Neuron (in vitro differentiated cells): ENCODE results near the gene KRTAP10-12.

ENCODE experiments used
- H2AFZ ChIP-seq: one replicate; pipeline ENCODE4 v1.6.1; 2013; ENCODE audit warnings: low read depth, mild to moderate bottlenecking, inconsistent platforms, low read length, moderate library complexity
- H3K27me3 ChIP-seq: one replicate; pipeline ENCODE4 v1.6.1; 2013; ENCODE audit warnings: low read length; ENCODE audit not compliant: insufficient read depth
- H3K36me3 ChIP-seq: one replicate; pipeline ENCODE4 v1.6.1; 2013; ENCODE audit warnings: low read length; ENCODE audit not compliant: insufficient read depth
- H3K4me1 ChIP-seq: one replicate; pipeline ENCODE4 v1.6.1; 2013; ENCODE audit warnings: low read length; ENCODE audit not compliant: insufficient read depth
- H3K4me3 ChIP-seq: 2 replicates; pipeline ENCODE4 v1.5.1; 2013; ENCODE audit warnings: mild to moderate bottlenecking, low read length, moderate library complexity
- H3K9me3 ChIP-seq: one replicate; pipeline ENCODE4 v1.6.1; 2013; ENCODE audit warnings: low read length

Gene KRTAP10-12

DNA sequence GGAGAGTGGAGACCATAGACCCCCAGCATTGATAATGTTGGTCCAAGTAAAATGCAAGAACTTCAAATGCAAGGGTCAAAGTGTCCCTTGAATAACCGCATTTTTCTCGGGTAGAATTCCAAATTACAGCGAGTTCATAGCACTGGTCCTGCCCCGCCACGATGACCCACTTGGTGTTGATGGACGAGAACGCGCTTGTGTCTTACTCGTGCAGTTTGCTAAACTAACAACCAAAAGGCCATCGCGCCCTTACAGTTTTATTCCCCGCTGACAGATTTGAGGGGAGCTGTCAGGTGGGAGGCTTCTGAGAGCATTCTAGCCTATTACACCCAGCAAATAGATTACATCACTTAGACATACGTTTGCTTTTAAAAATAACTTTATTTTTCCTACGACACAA, 31.7 kb downstream of the KRTAP10-12 start:
- peaks cover 5% of the 10 kb centered on the region for H3K9me3 ChIP-seq
- no peak overlapping the region for H3K4me3 ChIP-seq
- no peaks in the 10 kb centered on the region for H3K4me1 ChIP-seq
- peaks cover 25% of the 10 kb centered on the region for H3K27me3 ChIP-seq
- no peak overlapping the region for H2AFZ ChIP-seq
- H3K36me3 ChIP-seq, result no peaks in the 10 kb centered on the region

DNA sequence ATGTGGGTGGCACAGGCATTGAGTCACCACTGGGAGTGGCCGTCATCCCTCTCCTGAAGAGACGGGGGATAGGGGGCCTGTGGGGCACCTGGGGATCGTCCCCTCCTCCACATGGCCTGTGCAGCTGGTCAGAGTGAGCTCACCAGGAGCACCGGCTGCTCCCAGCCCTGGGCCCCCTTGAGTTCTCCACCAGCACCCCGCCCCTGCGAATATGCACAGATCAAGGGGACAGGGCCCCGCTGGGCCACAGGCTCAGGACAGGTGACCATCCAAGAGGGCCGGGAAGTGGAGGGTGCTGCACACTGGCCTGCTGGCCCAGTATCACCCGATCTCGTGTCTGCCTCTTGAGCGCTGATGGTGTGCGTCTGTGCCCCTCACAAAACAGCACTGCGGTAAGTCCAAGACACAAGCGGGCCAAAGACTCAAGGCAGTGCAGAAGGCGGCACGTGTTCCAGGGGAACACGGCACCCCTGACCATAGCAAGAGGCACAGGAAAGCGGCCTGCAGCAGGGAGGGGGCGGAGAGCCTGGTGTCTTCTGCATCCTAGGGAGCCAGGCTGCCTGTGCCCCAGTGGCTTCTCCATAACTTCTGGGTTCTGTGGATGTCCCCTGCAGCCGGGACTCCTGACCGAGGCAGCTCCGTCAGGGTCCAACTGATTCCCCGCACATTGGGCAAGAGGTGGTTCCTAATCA, 32.5 kb downstream of the KRTAP10-12 start:
- no peaks in the 10 kb centered on the region for H3K9me3 ChIP-seq
- no peak overlapping the region for H3K4me3 ChIP-seq
- H2AFZ ChIP-seq, result no peak overlapping the region
- no peaks in the 10 kb centered on the region for H3K4me1 ChIP-seq
- H3K36me3 ChIP-seq, result no peaks in the 10 kb centered on the region
- H3K27me3 ChIP-seq, result peaks cover 30% of the 10 kb centered on the region

DNA sequence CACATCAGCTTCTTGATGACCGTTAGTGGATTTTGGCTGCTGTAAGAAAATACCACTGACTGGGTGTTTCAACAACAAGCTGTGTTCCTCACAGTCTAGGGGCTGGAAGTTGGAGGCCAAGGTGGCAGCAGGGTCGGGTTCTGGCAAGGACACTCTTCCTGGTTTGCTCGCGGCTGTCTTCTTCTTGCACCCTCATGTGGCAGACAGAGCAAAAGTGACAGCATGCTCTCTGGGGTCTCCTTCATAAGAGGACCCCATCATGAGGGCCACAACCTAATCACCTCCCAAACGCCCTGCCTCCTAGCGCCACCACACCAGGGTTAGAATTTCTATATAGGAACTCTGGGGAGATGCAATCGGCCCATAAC, 33.0 kb downstream of the KRTAP10-12 start:
- no peaks in the 10 kb centered on the region for H3K9me3 ChIP-seq
- H3K27me3 ChIP-seq, result peaks cover 30% of the 10 kb centered on the region
- H3K36me3 ChIP-seq, result no peaks in the 10 kb centered on the region
- H3K4me1 ChIP-seq, result no peaks in the 10 kb centered on the region
- no peak overlapping the region for H2AFZ ChIP-seq
- H3K4me3 ChIP-seq, result no peak overlapping the region

DNA sequence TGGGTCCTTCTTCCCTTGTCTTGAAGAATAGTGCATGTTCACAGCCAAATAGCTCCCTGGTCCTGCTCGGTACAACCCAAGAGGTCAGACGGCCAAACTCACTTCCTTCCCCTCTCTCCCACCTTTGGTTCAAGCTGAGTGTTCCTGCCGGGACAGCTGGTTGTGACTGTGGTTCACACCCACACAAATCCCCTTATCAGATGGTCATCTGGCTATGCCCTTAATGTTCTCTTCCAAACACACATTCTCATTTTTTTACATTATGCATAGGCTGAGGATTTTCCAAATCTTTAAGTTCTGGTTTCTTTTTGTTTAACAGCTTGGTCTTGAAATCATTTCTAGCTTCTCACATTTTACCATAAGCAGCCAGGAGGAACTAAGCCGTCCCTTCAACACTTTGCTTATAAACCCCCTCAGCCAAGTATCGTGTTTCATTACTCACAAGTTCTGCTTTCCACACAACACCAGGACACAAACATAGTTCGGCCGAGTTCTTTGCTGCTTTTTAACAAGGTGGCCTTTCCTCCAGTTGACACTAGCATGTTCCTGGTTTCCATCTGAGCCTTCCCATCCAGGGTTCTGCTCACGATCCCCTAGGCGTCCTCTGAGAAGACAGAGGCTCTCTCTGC, 34.1 kb downstream of the KRTAP10-12 start:
- H3K4me1 ChIP-seq, result no peaks in the 10 kb centered on the region
- no peaks in the 10 kb centered on the region for H3K36me3 ChIP-seq
- H2AFZ ChIP-seq, result no peak overlapping the region
- no peak overlapping the region for H3K4me3 ChIP-seq
- peaks cover 35% of the 10 kb centered on the region for H3K27me3 ChIP-seq
- H3K9me3 ChIP-seq, result no peaks in the 10 kb centered on the region

DNA sequence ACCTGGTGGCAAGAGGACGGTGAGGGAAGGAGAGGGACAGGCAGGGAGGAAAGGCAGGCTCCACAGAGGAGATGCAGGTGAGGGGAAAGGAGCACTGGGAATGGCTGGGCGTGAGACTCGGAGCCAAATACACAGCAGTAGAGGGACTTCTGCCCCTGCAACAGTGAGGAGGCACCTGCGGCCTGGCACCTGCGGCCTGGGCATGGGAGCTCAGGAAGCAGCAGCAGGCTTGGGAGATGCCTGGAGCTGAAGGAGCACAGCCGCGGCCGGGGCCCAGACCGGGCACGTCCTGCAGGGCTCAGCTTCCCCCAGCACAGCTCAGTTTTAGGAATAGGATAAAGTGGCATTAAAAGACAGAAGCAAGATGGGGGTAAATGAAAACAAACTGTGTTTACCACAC, 35.3 kb downstream of the KRTAP10-12 start:
- Histone ChIP-seq H3K27me3 (peaks cover 40% of the 10 kb centered on the region), H3K4me1 (no peaks in the 10 kb centered on the region), H3K9me3 (no peaks in the 10 kb centered on the region), H3K4me3 (no peak overlapping the region), H2AFZ (no peak overlapping the region), H3K36me3 (no peaks in the 10 kb centered on the region)

DNA sequence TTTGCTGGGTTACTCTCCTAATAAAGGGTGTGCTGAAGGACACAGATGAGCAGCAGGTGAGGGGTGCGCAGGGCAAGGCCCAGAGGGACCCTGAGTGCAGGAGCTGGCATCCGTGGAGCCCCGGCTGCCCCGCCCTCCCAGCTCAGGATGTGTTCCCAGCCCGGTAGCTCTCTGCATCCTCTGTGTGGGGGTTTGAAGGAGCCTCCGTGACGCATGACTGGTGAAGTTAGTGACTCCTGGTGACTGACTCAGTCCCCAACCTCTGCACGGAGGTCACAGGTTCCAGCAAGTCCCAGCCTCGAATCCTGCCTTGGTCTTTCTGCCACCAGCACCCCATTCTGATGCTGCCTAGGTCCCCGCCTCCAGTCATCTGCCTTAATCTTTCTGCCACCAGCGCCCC, 36.0 kb downstream of the KRTAP10-12 start:
- H3K27me3 ChIP-seq, result peaks cover 46% of the 10 kb centered on the region
- H3K9me3 ChIP-seq, result no peaks in the 10 kb centered on the region
- H2AFZ ChIP-seq, result no peak overlapping the region
- no peaks in the 10 kb centered on the region for H3K36me3 ChIP-seq
- no peak overlapping the region for H3K4me3 ChIP-seq
- no peaks in the 10 kb centered on the region for H3K4me1 ChIP-seq

DNA sequence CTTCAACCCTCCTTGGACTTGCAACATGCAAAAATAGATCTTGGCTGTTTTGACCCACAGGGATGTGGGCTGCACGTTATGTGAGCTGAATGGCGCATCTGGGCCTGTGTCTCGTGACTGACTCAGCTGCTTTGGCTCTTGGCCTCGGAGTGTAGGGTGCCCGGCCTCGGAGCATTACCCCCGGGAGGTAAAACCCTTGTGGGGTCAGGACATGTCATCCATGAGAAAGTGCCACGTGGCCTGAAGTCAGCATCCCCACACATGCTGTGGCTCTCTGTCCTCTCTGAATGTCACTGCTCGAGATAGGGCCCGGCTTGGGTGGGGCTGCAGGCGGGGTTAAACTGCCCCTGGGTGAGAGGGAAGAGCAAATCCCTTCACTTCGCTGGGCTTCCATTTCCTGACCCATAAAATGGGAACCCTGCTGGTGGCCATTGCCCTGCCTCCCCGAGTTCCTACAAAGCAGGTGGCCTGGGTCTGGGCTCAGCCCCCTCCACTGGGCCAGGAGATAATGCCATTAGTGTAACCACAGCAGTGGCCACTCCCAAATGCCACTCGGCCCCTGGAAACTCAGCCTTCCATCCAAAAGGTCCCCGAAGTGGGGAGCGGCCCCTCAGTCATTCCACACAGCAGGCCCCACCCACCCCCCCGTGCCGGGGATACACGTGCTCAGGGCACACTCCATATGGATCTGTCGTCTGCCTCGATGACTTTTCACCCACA, 37.2 kb downstream of the KRTAP10-12 start:
- no peak overlapping the region for H2AFZ ChIP-seq
- H3K27me3 ChIP-seq, result peaks cover 46% of the 10 kb centered on the region
- no peak overlapping the region for H3K4me3 ChIP-seq
- no peaks in the 10 kb centered on the region for H3K36me3 ChIP-seq
- H3K4me1 ChIP-seq, result no peaks in the 10 kb centered on the region
- no peaks in the 10 kb centered on the region for H3K9me3 ChIP-seq

DNA sequence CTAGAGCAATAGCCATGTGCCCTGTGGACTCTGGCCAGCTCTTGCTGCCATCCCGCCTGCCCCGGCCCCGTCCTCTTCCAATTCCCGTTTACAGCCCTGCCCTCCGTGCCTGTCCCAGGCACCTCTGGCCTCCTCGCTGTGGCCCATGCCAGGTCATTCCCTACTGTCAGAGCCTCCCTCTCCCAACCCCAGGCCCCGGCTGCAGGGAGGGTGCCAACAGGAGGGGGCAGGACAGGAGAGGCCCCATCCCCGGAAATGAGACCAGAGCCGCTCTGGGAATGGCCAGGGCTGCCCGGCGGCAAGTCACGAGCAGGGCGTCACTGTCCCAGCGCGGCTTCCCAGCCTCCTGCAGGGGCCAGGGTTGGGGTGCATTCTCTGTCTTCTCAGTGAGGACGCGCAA, 37.9 kb downstream of the KRTAP10-12 start:
- Histone ChIP-seq H3K36me3 (no peaks in the 10 kb centered on the region), H3K4me3 (no peak overlapping the region), H3K4me1 (no peaks in the 10 kb centered on the region), H2AFZ (no peak overlapping the region), H3K27me3 (peaks cover 50% of the 10 kb centered on the region), H3K9me3 (no peaks in the 10 kb centered on the region)

DNA sequence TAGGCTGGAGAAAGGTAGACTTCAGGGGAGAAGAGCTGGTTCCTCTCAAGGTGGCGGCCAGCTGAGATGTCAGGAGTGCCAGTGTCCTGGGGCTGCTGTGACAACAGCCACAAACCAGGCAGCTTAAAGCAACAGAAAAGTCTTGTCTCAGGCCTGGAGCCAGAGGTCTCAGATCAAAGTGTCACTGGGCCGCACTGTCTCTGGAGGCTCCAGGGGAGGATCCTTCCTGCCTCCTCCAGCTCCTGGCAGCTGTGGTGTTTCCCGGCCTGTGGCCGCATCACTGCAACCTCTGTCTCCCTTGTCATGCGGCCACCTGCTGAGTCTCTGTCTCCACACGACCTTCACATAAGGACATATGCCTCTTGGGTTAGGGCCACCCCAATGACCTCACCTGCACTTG, 38.8 kb downstream of the KRTAP10-12 start:
- no peak overlapping the region for H2AFZ ChIP-seq
- H3K4me1 ChIP-seq, result peaks cover 4% of the 10 kb centered on the region
- no peak overlapping the region for H3K4me3 ChIP-seq
- no peaks in the 10 kb centered on the region for H3K9me3 ChIP-seq
- no peaks in the 10 kb centered on the region for H3K36me3 ChIP-seq
- peaks cover 42% of the 10 kb centered on the region for H3K27me3 ChIP-seq

DNA sequence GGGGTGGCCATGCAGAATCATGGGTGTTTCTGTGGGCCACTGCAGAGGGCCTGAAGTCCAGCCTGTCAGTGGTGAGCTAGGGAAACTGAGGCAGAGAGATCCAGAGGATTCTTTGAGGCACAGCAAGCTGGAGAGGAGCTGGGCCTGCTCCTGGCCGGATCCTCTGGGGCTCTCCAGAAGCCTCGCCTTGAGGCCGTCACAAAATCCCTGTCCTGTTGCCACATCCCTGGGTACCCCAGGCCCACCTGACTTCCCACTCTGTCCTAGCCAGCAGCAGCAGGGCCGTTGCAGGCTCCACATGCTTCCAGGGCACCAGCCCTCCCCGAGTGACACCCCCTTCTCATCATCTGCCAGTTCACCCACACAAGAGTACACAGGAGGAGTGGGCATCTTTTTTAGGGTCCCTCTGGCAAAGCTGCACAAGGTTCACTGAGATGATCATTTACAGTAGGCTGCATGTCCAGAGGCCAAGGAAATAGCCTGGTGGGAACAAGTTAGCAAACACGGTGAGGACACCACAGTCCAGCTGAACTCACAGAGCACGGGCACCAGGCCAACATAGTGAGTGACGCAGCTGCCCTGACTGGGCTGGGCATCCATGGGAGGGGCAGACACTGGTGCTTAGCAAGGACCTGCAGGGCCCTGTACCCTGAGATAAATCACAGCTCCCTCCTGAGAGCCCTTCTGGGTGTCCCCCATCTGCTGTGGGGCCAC, 39.5 kb downstream of the KRTAP10-12 start:
- Histone ChIP-seq H3K27me3 (peaks cover 38% of the 10 kb centered on the region), H3K4me3 (no peak overlapping the region), H2AFZ (no peak overlapping the region), H3K4me1 (peaks cover 6% of the 10 kb centered on the region), H3K36me3 (no peaks in the 10 kb centered on the region), H3K9me3 (no peaks in the 10 kb centered on the region)

DNA sequence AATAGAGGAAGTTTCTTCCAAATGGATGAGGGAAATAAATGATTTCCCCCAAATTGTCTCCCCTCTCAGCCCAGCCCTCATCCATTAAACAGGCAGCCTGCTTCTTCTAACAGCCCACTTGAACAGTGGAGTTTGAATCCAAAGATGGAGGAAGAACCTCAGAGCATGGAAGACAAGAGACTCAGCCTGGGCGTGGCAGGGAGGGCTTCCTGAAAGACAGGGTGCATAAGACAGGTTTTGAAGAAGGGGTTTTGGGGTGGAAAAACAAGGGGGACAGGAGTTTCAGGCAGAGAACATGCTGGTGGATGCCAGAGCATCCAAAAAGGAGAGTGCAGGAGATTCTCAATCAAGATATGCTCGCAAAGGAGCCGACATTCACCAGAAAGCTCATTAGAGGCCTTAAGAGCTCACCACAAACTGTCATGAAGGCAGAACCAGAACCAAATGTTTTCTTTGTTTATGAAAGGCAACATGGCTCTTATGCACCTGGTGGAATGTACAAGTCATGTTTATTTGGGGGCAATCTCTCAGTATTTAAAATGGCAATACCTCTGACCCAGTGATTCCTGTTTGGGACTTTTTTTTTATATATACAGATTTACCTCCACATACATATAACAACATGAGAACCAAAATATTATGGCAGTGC, 40.9 kb downstream of the KRTAP10-12 start:
- Histone ChIP-seq H2AFZ (no peak overlapping the region), H3K4me3 (no peak overlapping the region), H3K4me1 (peaks cover 6% of the 10 kb centered on the region), H3K36me3 (no peaks in the 10 kb centered on the region), H3K27me3 (peaks cover 26% of the 10 kb centered on the region), H3K9me3 (no peaks in the 10 kb centered on the region)

DNA sequence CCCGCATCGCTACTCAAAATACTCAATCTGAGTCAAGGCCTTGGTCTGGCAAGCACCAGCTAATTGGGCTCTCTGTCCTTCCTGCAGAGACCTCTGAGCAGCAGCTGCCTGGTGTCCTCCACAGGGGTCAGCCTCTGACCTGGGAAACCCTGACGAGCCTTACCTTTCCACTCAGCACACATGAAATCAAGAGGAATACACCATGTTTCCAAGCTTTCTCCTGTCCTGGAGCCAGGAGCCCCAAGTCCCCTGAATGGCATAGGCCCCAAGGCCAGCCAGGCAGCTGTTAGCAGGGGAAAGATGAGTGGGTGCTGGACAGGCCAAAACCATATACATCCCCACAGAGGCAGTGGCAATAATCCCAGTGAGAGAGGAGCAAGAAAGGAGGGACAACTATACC, 41.6 kb downstream of the KRTAP10-12 start:
- Histone ChIP-seq H2AFZ (no peak overlapping the region), H3K9me3 (no peaks in the 10 kb centered on the region), H3K4me3 (no peak overlapping the region), H3K4me1 (peaks cover 6% of the 10 kb centered on the region), H3K27me3 (peaks cover 26% of the 10 kb centered on the region), H3K36me3 (no peaks in the 10 kb centered on the region)

DNA sequence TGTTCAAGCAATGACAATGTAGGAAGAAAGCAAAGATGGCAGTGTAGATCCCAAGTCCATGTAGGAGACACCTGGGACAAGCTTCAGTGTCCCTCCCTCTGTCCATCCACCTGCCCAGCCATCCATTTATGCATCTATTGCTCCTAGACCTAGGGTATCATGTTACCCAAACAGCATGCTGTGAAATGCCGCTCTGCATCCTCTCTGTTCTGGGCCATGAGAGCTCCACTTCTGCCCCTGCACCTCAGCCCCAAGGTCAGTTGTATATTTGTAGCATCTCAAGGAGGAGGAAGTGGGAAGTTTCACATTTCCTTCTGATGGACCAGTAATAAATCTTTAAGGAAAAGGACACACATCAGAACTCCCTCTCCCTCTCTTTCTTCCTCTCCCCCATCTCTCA, 42.3 kb downstream of the KRTAP10-12 start:
- Histone ChIP-seq H3K9me3 (no peaks in the 10 kb centered on the region), H3K36me3 (no peaks in the 10 kb centered on the region), H3K27me3 (peaks cover 21% of the 10 kb centered on the region), H3K4me3 (no peak overlapping the region), H3K4me1 (peaks cover 6% of the 10 kb centered on the region), H2AFZ (no peak overlapping the region)
